Esophagus muscularis mucosa (tissue), 4 donors: ENCODE data around the gene TJAP1. TPM values are rescaled to one million over a fixed set of nuclear protein-coding genes. Genes with fewer than 3 reads are reported as not detected.

Experiments used
- DNase-seq: peaks from one replicate; pipeline ENCODE4 v3.0.0-alpha.2; 2017; ENCODE audit errors: extremely low spot score
- H3K27ac ChIP-seq, 4 donors: fragments of 200-600 bp; sonication (generic); replicated peaks in 1 of 4; 1 replicate in 3 of 4; 2 replicates in 1 of 4; pipeline ENCODE4 v1.5.1; 2016 to 2019; ENCODE audit warnings: mild to moderate bottlenecking in 1 of 4
- H3K27me3 ChIP-seq, 4 donors: fragments of 200-600 bp; sonication (generic); one replicate each; pipeline versions ENCODE4 v1.5.1 to v1.6.0; 2016 to 2019
- H3K36me3 ChIP-seq, 4 donors: fragments of 200-600 bp; sonication (generic); one replicate each; pipeline ENCODE4 v1.5.1; 2016 to 2019
- H3K4me1 ChIP-seq, 4 donors: fragments of 200-600 bp; sonication (generic); one replicate each; pipeline ENCODE4 v1.5.1; 2016 to 2019
- H3K4me3 ChIP-seq, 4 donors: fragments of 200-600 bp; sonication (generic); 1 replicate in 2 of 4; 2 replicates in 2 of 4; pipeline ENCODE4 v1.5.1; 2016 to 2019; ENCODE audit warnings: mild to moderate bottlenecking in 4 of 4, moderate library complexity in 1 of 4
- H3K9me3 ChIP-seq, 4 donors: fragments of 200-600 bp; sonication (generic); 1 replicate in 3 of 4; 2 replicates in 1 of 4; pipeline ENCODE4 v1.5.1; 2016 to 2019
- EP300 ChIP-seq: sonication (generic); formaldehyde crosslinking; IDR thresholded peaks from one replicate; pipeline ENCODE4 v1.6.1; 2017; ENCODE audit warnings: antibody characterized with exemption
- POLR2A ChIP-seq: fragments of 450-650 bp; IDR thresholded peaks from one replicate; pipeline ENCODE4 v1.6.1; 2017; ENCODE audit warnings: antibody characterized with exemption, moderate library complexity, mild to moderate bottlenecking, low read depth
- POLR2AphosphoS5 ChIP-seq, 2 donors: sonication (generic); formaldehyde crosslinking; IDR thresholded peaks; one replicate each; pipeline ENCODE4 v1.6.1; 2017; ENCODE audit warnings: antibody characterized with exemption in 2 of 2
- WGBS: methylation state at CpG from one replicate; pipeline ENCODE4 v1.1.5; 2018; 5-methylcytosine and 5-hydroxymethylcytosine counted together
- intact Hi-C: fragments of 100-400 bp; cut with DNase I; formaldehyde crosslinking; loops from one replicate; pipeline ENCODE4 v1.15.1; 2023
- total RNA-seq, 4 donors: library from RNA; depleted of rRNA; stranded (reverse); fragments of >200 nt; gene quantifications; one replicate each; pipeline versions ENCODE4 v1.1.0 to v1.2.1, GENCODE V29; 2016
- TF ChIP-seq, protein P1 (sequence below), 3 experiments: fragments of 200-600 bp in 2 of 3; fragments of 450-650 bp in 1 of 3; sonication (generic) in 2 of 3; IDR thresholded peaks; one replicate each; pipeline ENCODE4 v1.5.1; 2017 to 2019; ENCODE audit warnings: antibody characterized with exemption in 3 of 3, mild to moderate bottlenecking in 2 of 3, moderate library complexity in 1 of 3

TJAP1 gene
- total RNA-seq, 4 donors from 2014 or later = 19.9 to 34.4 (median 26.4) TPM

DNA sequence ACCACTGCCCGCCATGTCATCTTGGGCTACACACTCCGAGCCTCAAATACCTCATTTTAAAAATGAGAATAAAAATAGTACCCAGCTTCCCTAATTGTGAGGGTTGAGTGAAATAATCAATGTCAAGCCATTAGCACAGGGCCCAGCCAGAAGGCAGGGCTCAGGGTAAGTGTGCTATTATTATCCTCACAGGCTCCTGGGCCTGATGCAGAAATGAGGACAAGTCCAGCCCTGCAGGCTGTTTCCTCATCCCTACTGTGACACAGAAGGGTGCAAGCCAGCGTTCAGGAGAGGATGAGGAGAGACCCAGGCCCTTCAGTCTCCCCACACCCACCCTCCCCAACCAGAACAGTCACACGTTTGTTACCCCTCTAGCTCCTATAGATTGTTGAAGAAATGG is 26.0 kb upstream of the TJAP1 start:
- Histone ChIP-seq H3K36me3 (peaks cover 46 to 66% (median 64%) of the 10 kb centered on the region in 4 donors), H3K27ac (no peak overlapping the region), H3K4me3 (no peak overlapping the region), H3K27me3 (peaks cover 0 to 21% (median 11%) of the 10 kb centered on the region in 4 donors), H3K4me1 (peaks cover 3 to 22% (median 20%) of the 10 kb centered on the region in 4 donors), H3K9me3 (no peaks in the 10 kb centered on the region)
- TF ChIP-seq EP300 (no peak), POLR2AphosphoS5 (IDR thresholded peaks at IDR 0.05) (no peak), POLR2A (no peak)
- TF ChIP-seq, protein P1, sequence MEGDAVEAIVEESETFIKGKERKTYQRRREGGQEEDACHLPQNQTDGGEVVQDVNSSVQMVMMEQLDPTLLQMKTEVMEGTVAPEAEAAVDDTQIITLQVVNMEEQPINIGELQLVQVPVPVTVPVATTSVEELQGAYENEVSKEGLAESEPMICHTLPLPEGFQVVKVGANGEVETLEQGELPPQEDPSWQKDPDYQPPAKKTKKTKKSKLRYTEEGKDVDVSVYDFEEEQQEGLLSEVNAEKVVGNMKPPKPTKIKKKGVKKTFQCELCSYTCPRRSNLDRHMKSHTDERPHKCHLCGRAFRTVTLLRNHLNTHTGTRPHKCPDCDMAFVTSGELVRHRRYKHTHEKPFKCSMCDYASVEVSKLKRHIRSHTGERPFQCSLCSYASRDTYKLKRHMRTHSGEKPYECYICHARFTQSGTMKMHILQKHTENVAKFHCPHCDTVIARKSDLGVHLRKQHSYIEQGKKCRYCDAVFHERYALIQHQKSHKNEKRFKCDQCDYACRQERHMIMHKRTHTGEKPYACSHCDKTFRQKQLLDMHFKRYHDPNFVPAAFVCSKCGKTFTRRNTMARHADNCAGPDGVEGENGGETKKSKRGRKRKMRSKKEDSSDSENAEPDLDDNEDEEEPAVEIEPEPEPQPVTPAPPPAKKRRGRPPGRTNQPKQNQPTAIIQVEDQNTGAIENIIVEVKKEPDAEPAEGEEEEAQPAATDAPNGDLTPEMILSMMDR (IDR thresholded peaks at IDR 0.05) = no peak
- 90% methylated on average over 4 of the region's 4 CpGs for WGBS
- intact Hi-C loops = no loop called here
- DNase-seq = no peak

DNA sequence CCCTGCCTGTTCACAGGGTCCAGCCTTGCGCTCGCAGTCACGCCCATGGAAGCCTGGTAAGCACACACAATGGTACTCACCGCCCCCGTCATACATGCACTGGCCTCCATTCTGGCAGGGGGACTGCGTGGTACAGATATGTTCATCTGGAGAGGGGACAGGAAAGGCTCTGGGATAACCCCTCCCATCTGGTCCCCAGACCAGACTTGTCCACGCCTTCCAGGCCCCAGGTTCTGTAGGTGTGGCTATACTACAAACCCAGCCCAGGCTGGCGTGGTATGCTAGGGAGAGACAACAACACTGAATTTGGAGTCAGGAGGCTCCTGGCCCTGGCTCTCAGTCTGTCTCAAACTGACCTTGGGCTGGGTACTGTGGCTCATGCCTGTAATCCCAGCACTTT is 25.4 kb upstream of the TJAP1 start:
- no peak for DNase-seq
- Histone ChIP-seq H3K9me3 (no peaks in the 10 kb centered on the region), H3K4me1 (peaks cover 3 to 22% (median 20%) of the 10 kb centered on the region in 4 donors), H3K27me3 (peaks cover 0 to 27% (median 17%) of the 10 kb centered on the region in 4 donors), H3K36me3 (peaks cover 44 to 62% (median 59%) of the 10 kb centered on the region in 4 donors), H3K4me3 (no peak overlapping the region), H3K27ac (no peak overlapping the region)
- intact Hi-C loops = no loop called here
- 88% methylated on average over 8 of the region's 8 CpGs for WGBS
- TF ChIP-seq, protein P1 (IDR thresholded peaks at IDR 0.05) = no peak
- TF ChIP-seq POLR2A (no peak), POLR2AphosphoS5 (IDR thresholded peaks at IDR 0.05) (no peak), EP300 (no peak)

DNA sequence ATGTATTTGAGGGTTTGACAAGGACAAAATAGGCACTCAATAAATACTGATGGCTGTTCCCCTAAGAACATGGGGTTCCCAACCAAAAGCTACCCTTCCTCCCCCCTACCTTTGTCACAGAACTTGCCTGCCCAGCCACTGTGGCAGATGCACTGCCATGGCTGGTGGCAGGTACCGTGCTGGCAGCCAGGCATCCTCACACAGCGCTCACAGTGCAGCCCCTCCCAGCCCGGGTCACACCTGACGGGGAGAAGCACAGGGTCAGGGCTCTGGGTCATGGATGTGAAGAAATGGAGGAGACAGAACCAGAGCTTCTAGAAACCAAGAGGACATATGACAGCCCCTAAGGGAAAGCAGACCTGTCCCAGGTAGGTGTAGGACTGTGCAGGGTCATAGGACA is 24.5 kb upstream of the TJAP1 start:
- DNase-seq = no peak
- TF ChIP-seq EP300 = no peak
- TF ChIP-seq, protein P1 (IDR thresholded peaks at IDR 0.05) = no peak
- no peak for TF ChIP-seq POLR2AphosphoS5 (IDR thresholded peaks at IDR 0.05)
- no peak for TF ChIP-seq POLR2A
- no peak overlapping the region for H3K27ac ChIP-seq
- H3K9me3 ChIP-seq = no peaks in the 10 kb centered on the region
- intact Hi-C loops = no loop called here
- H3K36me3 ChIP-seq = peaks cover 35 to 53% (median 49%) of the 10 kb centered on the region in 4 donors
- no peak overlapping the region for H3K4me3 ChIP-seq
- H3K4me1 ChIP-seq = peaks cover 3 to 22% (median 20%) of the 10 kb centered on the region in 4 donors
- WGBS = 97% methylated on average over 4 of the region's 4 CpGs
- H3K27me3 ChIP-seq = peaks cover 0 to 37% (median 18%) of the 10 kb centered on the region in 4 donors

DNA sequence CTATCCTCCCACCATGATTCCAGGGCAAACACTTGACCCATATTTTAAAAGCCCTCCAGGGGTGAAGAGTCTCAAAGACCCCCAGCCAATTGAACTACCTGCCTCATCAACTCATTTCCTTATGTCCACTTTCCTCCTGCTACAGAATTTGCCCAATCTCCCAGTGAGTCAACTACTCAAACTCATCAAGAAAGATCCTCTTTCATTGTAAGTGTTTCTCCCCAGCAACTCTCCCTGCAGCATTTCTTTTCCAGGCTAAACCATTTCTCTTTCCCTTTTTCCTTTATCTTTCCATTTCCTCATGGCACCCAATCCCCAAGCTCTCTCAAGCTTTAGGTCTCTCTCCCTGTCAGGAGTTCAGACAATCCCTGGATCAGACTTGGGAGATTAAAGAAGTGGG is 23.5 kb upstream of the TJAP1 start:
- intact Hi-C loops = loop anchor here (2.0 kb wide), 1 partner anchor 53 kb away; no protein-coding TSS in a partner anchor
- Histone ChIP-seq H3K4me1 (peaks cover 3 to 22% (median 20%) of the 10 kb centered on the region in 4 donors), H3K27ac (no peak overlapping the region), H3K36me3 (peaks cover 26 to 43% (median 40%) of the 10 kb centered on the region in 4 donors), H3K9me3 (no peaks in the 10 kb centered on the region), H3K4me3 (no peak overlapping the region), H3K27me3 (peaks cover 0 to 46% (median 20%) of the 10 kb centered on the region in 4 donors)
- TF ChIP-seq POLR2AphosphoS5 (IDR thresholded peaks at IDR 0.05) = no peak
- no peak for TF ChIP-seq EP300
- TF ChIP-seq POLR2A = no peak
- TF ChIP-seq, protein P1 (IDR thresholded peaks at IDR 0.05) = no peak
- DNase-seq = no peak

DNA sequence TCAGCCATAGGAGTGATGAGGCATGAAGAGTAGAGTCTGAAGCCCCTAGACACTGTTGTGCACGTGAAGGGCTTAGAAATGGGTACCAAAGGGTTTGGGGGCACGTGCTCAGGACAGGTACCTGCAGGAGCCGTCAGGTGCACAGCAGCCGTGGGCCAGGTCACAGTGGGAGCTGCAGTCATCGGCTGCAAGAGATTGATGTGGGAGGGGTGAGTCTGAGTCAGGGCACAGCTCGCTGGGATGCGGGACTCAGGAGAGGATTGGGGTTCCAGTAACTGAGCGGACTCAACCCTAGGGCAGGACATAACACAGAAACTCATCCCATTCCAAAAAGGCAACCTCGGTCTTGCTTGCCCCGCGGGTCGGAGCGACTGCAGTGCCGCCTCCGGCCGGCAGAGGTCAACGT is 23.1 kb upstream of the TJAP1 start:
- H3K4me3 ChIP-seq = peak overlapping the region; percentile 54 to 64 (median 58)
- WGBS = 25% methylated on average over 10 of the region's 17 CpGs
- intact Hi-C loops = loop anchor here (2.0 kb wide), 1 partner anchor 53 kb away; no protein-coding TSS in a partner anchor

More for the DNA sequence above, 23.1 kb upstream of the TJAP1 start:
- TF ChIP-seq, protein P1 (IDR thresholded peaks at IDR 0.05) = peak in 2 of 3 experiments; percentile 93 to 95
- TF ChIP-seq EP300 (no peak), POLR2A (no peak), POLR2AphosphoS5 (IDR thresholded peaks at IDR 0.05) (peak in 1 of 2 donors; percentile 47)
- Histone ChIP-seq H3K36me3 (peaks cover 23 to 39% (median 35%) of the 10 kb centered on the region in 4 donors), H3K9me3 (no peaks in the 10 kb centered on the region), H3K27me3 (peaks cover 0 to 50% (median 20%) of the 10 kb centered on the region in 4 donors), H3K4me1 (peaks cover 3 to 22% (median 20%) of the 10 kb centered on the region in 4 donors), H3K27ac (no peak overlapping the region)
- peak; percentile 95 for DNase-seq
